Measurements from ENCODE around the gene ELOVL1.
"Not testable (repeated sequence)": the region's sequence is repeated elsewhere in the genome, so short reads cannot be mapped to it uniquely, and the experiment has no call there.

DNA sequence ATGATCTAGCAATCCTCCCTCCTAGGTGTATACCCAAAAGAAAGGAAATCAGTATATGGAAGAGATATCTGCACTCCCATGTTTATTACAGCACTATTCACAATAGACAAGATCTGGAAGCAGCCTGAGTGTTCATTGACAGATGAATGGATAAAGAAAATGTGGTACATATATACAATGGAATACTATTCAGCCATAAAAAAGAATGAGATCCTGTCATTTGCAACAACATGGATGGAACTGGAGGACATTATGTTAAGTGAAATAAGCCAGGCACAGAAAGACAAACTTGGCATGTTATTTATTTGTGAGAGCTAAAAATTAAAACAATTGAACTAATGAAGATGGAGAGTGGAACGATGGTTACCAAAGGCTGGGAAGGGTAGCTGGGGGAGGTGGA lies 45.6 kb upstream of the ELOVL1 start:
- not testable (repeated sequence) for TF ChIP-seq CTCF, POLR2A (IDR thresholded peaks at IDR 0.05)
